SU-DHL-6 (cell line): ENCODE measurements around the gene PRSS2.

ENCODE experiments used
- H2AFZ ChIP-seq: fragments of 200-600 bp; sonication (generic); 2 replicates; pipeline ENCODE4 v1.6.1; 2014; ENCODE audit warnings: low read depth, mild to moderate bottlenecking, moderate library complexity, mixed read lengths, antibody characterized with exemption, low read length; ENCODE audit not compliant: severe bottlenecking
- H3F3A ChIP-seq: fragments of 200-600 bp; shearing (Covaris generic); 2 replicates; pipeline ENCODE4 v1.6.0; 2016; ENCODE audit warnings: antibody characterized with exemption, mild to moderate bottlenecking; ENCODE audit not compliant: insufficient read depth
- H3K27ac ChIP-seq: fragments of 200-600 bp; sonication (generic); 2 replicates; pipeline ENCODE4 v1.5.1; 2016; ENCODE audit warnings: low read depth, mild to moderate bottlenecking, low read length, moderate library complexity, mixed read lengths
- H3K27me3 ChIP-seq: fragments of 200-600 bp; sonication (generic), shearing (Covaris generic); 2 replicates; pipeline ENCODE4 v1.6.0; 2014; ENCODE audit warnings: mild to moderate bottlenecking, low read length
- H3K36me3 ChIP-seq: fragments of 200-600 bp; sonication (generic); 2 replicates; pipeline ENCODE4 v1.6.1; 2014; ENCODE audit warnings: mild to moderate bottlenecking, low read length, mixed read lengths
- H3K4me2 ChIP-seq: fragments of 300-600, 200-600 bp; shearing (Covaris generic), sonication (generic); 2 replicates; pipeline ENCODE4 v1.6.0; 2014; ENCODE audit warnings: low read length, low read depth, mild to moderate bottlenecking; ENCODE audit not compliant: poor library complexity, severe bottlenecking
- H3K4me3 ChIP-seq: fragments of 200-600 bp; sonication (generic); 2 replicates; pipeline ENCODE4 v1.5.1; 2014; ENCODE audit warnings: antibody characterized with exemption, low read length, mild to moderate bottlenecking, mixed read lengths; ENCODE audit not compliant: insufficient read depth, poor library complexity, severe bottlenecking
- H3K79me2 ChIP-seq: fragments of 200-600 bp; sonication (generic); 2 replicates; pipeline ENCODE4 v1.6.1; 2014; ENCODE audit warnings: mild to moderate bottlenecking, low read length, moderate library complexity; ENCODE audit not compliant: insufficient read depth
- H3K9ac ChIP-seq: fragments of 200-600 bp; sonication (generic); 2 replicates; pipeline ENCODE4 v1.7.0; 2014; ENCODE audit warnings: mild to moderate bottlenecking, low read length
- H3K9me2 ChIP-seq: fragments of 200-600 bp; sonication (generic); replicated peaks from 2 replicates; pipeline ENCODE4 v1.6.1; 2014; ENCODE audit warnings: low read length; ENCODE audit not compliant: insufficient read depth
- H3K9me3 ChIP-seq: fragments of 200-600 bp; sonication (generic); 2 replicates; pipeline ENCODE4 v1.6.1; 2014; ENCODE audit warnings: low read length, mixed read lengths; ENCODE audit not compliant: insufficient read depth
- H4K20me1 ChIP-seq: fragments of 200-600 bp; sonication (generic); 2 replicates; pipeline ENCODE4 v1.6.1; 2014; ENCODE audit warnings: low read depth, mild to moderate bottlenecking, antibody characterized with exemption, low read length, moderate library complexity, mixed read lengths
- EZH2phosphoT487 ChIP-seq: fragments of 200-600 bp; sonication (generic), shearing (Covaris generic); conservative IDR thresholded peaks from 2 replicates; pipeline ENCODE4 v1.6.1; 2018; ENCODE audit warnings: mild to moderate bottlenecking, antibody characterized with exemption, low read length, moderate library complexity, mixed read lengths
- TF ChIP-seq, protein P1 (sequence below): fragments of 200-600 bp; sonication (generic); IDR thresholded peaks from one replicate; pipeline ENCODE4 v1.5.1; 2017; ENCODE audit warnings: antibody characterized with exemption, mild to moderate bottlenecking, low read length, moderate library complexity; ENCODE audit not compliant: insufficient read depth, poor library complexity, severe bottlenecking

PRSS2 gene

DNA sequence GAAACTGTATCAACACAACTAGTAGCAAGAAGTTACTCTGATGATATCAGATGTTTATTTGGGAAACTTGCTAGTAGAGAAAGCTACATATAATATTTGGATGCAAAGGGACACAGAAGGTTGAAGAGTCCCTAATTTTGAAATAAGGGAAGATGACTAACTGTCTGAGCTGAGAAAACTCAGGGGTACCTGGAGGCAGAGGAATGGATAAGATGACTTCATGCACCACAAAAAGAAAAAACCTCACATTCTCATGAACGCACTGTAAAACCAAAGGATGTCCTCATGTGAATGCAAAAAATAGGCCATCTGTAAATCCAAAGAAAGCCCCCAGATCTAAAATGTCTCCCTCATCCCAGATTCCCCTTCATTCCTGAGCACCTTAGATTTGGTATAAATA lies 29.3 kb downstream of the PRSS2 start:
- H3K27ac ChIP-seq = no peak overlapping the region
- H3K9me3 ChIP-seq = no peaks in the 10 kb centered on the region
- no peak overlapping the region for H2AFZ ChIP-seq
- H3F3A ChIP-seq = no peaks in the 10 kb centered on the region
- H4K20me1 ChIP-seq = no peaks in the 10 kb centered on the region
- H3K27me3 ChIP-seq = no peaks in the 10 kb centered on the region
- no peaks in the 10 kb centered on the region for H3K9me2 ChIP-seq
- H3K9ac ChIP-seq = no peak overlapping the region
- H3K4me2 ChIP-seq = no peak overlapping the region
- no peaks in the 10 kb centered on the region for H3K79me2 ChIP-seq
- H3K4me3 ChIP-seq = no peak overlapping the region
- TF ChIP-seq, protein P1, sequence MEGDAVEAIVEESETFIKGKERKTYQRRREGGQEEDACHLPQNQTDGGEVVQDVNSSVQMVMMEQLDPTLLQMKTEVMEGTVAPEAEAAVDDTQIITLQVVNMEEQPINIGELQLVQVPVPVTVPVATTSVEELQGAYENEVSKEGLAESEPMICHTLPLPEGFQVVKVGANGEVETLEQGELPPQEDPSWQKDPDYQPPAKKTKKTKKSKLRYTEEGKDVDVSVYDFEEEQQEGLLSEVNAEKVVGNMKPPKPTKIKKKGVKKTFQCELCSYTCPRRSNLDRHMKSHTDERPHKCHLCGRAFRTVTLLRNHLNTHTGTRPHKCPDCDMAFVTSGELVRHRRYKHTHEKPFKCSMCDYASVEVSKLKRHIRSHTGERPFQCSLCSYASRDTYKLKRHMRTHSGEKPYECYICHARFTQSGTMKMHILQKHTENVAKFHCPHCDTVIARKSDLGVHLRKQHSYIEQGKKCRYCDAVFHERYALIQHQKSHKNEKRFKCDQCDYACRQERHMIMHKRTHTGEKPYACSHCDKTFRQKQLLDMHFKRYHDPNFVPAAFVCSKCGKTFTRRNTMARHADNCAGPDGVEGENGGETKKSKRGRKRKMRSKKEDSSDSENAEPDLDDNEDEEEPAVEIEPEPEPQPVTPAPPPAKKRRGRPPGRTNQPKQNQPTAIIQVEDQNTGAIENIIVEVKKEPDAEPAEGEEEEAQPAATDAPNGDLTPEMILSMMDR = no peak
- no peak for TF ChIP-seq EZH2phosphoT487
- H3K36me3 ChIP-seq = no peaks in the 10 kb centered on the region

DNA sequence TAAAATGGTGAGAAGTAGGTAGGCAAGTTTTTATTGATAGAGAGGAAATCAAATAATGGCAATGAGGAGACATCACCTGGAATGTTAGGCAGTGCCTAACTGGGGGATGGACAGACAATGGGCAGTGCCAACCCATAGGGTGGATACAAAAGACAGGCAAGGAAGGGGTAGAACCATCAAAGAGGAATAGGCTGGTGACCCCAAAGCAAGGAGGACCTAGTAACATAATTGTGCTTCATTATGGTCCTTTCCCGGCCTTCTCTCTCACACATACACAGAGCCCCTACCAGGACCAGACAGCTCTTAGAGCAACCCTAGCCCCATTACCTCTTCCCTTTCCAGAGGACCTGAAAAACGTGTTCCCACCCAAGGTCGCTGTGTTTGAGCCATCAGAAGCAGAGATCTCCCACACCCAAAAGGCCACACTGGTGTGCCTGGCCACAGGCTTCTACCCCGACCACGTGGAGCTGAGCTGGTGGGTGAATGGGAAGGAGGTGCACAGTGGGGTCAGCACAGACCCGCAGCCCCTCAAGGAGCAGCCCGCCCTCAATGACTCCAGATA lies 30.0 kb downstream of the PRSS2 start:
- H3F3A ChIP-seq = no peaks in the 10 kb centered on the region
- no peak overlapping the region for H3K4me2 ChIP-seq
- H3K36me3 ChIP-seq = no peaks in the 10 kb centered on the region
- no peaks in the 10 kb centered on the region for H3K27me3 ChIP-seq
- H4K20me1 ChIP-seq = no peaks in the 10 kb centered on the region
- H3K27ac ChIP-seq = no peak overlapping the region
- H3K9me2 ChIP-seq = no peaks in the 10 kb centered on the region
- H3K79me2 ChIP-seq = no peaks in the 10 kb centered on the region
- no peak for TF ChIP-seq EZH2phosphoT487
- TF ChIP-seq, protein P1 = no peak
- no peaks in the 10 kb centered on the region for H3K9me3 ChIP-seq
- no peak overlapping the region for H3K9ac ChIP-seq
- no peak overlapping the region for H2AFZ ChIP-seq
- no peak overlapping the region for H3K4me3 ChIP-seq

DNA sequence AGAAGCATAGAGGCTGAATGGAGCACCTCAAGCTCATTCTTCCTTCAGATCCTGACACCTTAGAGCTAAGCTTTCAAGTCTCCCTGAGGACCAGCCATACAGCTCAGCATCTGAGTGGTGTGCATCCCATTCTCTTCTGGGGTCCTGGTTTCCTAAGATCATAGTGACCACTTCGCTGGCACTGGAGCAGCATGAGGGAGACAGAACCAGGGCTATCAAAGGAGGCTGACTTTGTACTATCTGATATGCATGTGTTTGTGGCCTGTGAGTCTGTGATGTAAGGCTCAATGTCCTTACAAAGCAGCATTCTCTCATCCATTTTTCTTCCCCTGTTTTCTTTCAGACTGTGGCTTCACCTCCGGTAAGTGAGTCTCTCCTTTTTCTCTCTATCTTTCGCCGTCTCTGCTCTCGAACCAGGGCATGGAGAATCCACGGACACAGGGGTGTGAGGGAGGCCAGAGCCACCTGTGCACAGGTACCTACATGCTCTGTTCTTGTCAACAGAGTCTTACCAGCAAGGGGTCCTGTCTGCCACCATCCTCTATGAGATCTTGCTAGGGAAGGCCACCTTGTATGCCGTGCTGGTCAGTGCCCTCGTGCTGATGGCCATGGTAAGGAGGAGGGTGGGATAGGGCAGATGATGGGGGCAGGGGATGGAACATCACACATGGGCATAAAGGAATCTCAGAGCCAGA lies 31.0 kb downstream of the PRSS2 start:
- Histone ChIP-seq H3K36me3 (no peaks in the 10 kb centered on the region), H3K27ac (no peak overlapping the region), H3F3A (no peaks in the 10 kb centered on the region), H3K4me3 (no peak overlapping the region), H2AFZ (no peak overlapping the region), H3K27me3 (no peaks in the 10 kb centered on the region), H3K9ac (no peak overlapping the region), H3K9me2 (no peaks in the 10 kb centered on the region), H3K79me2 (no peaks in the 10 kb centered on the region), H4K20me1 (no peaks in the 10 kb centered on the region), H3K4me2 (no peak overlapping the region), H3K9me3 (no peaks in the 10 kb centered on the region)
- TF ChIP-seq, protein P1 = no peak
- no peak for TF ChIP-seq EZH2phosphoT487
